HG02610 (cell line): ENCODE results near the gene KCND2.
A peak's percentile ranks its signal among the peaks of the same experiment; 100 is the strongest.
"Not testable (repeated sequence)": the region's sequence is repeated elsewhere in the genome, so short reads cannot be mapped to it uniquely, and the experiment has no call there.

Experiments
- ATAC-seq: cut with Tn5 transposase; IDR thresholded peaks from one replicate; pipeline ENCODE4 v1.9.1; 2021; ENCODE audit warnings: mild to moderate bottlenecking, moderate library complexity; ENCODE audit not compliant: unreplicated experiment

The KCND2 gene

DNA sequence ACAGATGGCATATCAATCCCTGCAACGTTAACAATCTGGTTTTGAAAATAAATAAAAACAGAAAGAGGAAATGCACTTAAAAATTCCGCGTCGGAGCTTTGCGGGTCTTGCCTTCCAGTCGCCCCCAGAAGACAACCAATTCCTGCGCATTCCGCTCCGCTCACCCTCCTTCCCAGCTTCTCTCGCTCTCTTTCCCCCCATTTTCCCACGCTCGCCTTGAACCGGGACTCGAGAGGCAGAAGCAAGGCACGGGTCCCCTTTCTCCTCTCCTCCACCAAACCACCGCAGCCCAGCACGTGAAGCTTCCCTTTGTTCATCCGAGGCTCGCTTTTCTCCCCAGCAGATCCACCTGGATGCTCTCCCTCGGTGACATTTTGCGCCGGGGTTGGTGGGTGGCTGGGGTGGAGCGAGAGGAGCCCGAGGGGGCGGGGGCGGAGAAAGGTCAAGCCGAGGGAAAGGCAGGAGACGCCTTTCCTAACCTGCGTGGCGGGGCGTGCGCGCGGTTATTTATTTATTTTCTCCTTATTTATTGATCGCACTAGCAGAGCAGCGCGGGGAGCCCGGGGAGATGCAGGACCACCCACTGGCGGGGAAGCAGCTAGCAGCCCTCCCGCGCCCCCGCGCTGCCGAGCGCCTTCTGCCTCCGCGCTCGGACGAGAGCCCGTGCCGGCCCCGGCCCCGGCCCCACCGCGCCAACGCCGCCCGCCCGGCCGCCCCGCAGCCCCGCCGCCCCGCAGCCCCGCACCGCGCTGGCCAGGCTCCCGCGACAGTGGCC, at the start of gene KCND2:
TSS of gene KCND2 (plus strand) at position 475 of the 775 bp plus-strand sequence.
- ATAC-seq: peak; percentile 36

DNA sequence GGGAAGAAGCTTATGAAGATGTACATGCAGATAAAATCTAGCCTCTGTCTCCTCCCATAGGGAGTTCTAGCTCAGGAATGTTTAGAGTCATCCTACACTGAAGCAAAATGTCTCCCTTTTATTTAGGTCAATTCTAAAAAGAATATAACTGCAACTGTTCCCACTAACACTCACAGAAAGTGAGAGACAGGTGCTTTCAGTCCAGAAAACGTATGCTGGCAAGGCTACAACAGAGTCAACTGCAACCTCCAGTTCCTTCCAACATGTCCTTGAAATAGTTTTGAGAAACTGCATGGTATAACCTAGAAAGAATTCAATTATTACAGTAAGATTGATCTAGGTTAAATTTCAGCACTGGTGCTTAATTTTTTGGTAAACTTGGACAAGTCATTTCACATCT, 46.8 kb upstream of the KCND2 start:
- no peak for ATAC-seq

DNA sequence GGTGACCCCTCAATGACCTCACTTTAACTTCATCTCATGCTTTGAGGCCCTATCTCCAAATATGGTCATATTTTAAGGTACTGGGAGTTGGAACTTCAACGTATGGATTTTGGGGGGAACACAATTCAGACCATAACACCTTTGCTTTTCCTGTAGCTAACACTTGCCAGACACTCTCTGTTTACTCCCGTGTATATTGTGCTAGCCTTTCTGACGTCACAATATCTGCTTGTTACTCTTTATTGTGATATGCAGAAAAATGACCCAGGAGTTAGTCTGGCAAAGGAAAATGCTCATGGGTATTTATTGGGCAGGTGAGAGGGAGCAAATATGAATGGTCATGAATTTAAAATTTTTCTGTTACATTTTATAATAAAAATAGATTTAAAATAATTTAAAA, 45.7 kb upstream of the KCND2 start:
- no peak for ATAC-seq

DNA sequence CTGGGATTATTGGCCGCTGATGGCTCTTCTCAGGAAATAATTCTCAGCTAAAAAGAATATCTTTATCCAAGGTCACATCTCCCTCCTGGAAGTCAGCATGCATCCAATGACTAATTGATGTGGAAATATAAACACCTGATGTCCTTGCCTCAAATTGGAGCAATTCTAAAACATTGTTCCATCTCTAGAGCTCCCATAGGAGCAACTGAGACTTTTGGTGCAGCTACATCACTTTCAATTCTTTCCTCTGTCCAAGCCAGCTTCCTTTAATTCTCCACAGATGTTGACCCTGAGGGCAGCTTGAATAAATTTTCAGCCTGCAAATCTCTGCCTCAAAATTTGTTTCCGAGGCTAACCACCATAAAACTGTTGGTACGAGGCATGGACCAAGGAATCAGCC, 43.9 kb upstream of the KCND2 start:
- no peak for ATAC-seq

GRCh38 chr7:120233338-120233737, 39.6 kb upstream of the KCND2 start:
- no peak for ATAC-seq

- not testable (repeated sequence) for ATAC-seq
Observed at GRCh38 chr7:120240350-120240749, 32.6 kb upstream of the KCND2 start.

DNA sequence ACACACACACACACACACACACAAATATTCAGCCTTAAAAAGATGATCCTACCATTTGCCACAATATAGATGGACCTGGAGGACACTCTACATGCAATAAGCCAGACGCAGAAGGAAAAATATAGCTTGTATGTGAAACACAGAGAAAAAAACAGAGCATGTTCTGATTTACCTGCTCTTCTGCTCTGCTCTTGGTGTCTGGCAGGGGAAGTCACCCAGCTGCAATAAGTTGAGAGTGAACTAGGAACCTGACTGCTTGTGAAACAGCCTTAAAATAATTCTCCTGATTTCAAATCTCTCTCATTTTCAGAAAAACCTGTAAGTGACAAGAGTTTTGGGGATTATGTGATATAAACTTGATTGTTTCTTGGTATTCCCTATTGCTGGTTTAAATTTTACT, 31.0 kb upstream of the KCND2 start:
- no peak for ATAC-seq

GRCh38 chr7:120254845-120255244, 18.1 kb upstream of the KCND2 start:
- no peak for ATAC-seq

DNA sequence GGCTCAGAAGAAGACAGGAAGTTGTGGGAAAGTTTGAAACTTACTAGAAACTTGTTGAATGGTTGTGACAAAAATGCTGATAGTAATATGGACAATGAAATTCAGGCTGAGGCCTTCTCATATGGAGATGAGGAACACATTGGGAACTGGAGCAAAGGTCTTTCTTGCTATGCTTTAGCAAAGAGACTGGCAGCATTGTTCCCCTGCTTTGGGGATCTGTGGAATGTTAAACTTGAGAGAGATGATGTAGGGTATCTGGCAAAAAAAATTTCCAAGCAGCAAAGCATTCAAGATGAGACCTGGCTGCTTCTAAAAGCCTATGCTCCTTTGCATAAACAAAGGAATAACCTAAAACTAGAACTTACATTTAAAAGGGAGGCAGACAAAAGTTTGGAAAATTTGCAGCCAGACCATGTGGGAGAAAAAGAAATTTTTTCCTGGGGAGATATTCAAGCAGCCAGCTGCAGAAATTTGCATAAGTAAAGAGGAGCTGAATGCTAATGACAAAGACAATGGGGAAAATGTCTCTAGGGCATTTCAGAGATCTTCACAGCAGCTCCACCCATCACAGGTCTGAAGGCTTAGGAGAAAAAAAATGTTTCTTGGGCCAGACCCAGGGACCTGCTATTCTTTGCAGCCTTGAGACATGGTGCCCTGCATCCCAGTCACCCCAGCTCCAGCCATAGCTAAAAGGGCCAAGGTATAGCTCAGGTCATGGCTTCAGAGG, 16.5 kb upstream of the KCND2 start:
- ATAC-seq: no peak

GRCh38 chr7:120259386-120259785, 13.6 kb upstream of the KCND2 start:
- no peak for ATAC-seq

DNA sequence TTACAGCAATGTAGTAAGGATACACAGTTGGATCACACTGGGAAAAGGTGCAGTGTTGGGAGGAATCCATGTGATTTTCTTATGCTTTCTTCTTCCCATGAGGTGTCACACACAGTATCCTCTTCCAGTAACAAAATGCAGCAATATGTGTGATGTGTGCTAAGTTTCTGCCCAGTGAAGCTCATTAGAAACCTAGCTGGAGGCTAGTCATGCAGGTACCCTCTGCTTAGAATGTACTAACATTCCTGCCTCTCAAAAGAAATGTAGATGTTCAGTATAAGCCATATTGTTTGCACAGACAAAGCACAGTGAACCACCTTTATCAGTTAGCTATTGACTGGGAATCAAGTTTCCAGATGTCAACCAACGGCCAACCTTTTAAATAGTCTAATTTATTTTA, 12.9 kb upstream of the KCND2 start:
- no peak for ATAC-seq

GRCh38 chr7:120272261-120272660, 714 bp upstream of the KCND2 start:
- peak; percentile 40 for ATAC-seq

- ATAC-seq: peak; percentile 71
Observed at GRCh38 chr7:120273476-120273975, 551 bp downstream of the KCND2 start.

DNA sequence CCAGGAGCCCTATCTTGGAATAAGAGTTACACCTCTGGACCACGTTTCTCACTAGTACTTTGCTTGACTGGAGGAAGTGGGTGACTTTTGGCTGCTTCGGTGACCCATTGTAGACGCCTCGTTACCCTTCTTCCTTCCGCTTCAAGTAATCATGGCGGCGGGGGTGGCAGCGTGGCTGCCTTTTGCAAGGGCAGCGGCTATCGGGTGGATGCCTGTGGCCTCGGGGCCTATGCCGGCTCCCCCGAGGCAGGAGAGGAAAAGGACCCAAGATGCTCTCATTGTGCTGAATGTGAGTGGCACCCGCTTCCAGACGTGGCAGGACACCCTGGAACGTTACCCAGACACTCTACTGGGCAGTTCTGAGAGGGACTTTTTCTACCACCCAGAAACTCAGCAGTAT, 1.5 kb downstream of the KCND2 start:
- no peak for ATAC-seq

DNA sequence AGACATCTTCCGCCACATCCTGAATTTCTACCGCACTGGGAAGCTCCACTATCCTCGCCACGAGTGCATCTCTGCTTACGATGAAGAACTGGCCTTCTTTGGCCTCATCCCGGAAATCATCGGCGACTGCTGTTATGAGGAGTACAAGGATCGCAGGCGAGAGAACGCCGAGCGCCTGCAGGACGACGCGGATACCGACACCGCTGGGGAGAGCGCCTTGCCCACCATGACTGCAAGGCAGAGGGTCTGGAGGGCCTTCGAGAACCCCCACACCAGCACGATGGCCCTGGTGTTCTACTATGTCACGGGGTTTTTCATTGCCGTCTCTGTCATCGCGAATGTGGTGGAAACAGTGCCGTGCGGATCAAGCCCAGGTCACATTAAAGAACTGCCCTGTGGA, 1.9 kb downstream of the KCND2 start:
- no peak for ATAC-seq

DNA sequence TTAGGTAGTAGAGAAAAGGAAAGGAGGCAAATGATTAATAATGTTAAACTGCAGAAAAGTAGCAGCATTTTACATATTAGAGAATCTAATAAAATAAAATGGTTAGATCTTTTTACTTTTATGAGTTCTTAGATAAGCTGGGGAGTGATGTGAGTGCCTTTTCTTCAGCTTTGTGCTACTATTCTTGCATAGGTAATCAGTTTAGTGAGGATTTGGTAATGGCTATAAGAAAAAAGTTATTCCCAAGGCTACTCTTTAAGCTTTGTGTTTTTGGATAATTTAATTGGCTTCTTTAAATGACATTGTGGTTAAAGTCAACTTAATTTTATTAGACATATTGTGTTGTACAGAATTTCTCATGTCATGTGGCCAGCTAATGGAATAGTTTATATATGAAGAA, 3.7 kb downstream of the KCND2 start:
- ATAC-seq: no peak

GRCh38 chr7:120278773-120279172, 5.8 kb downstream of the KCND2 start:
- ATAC-seq: no peak

DNA sequence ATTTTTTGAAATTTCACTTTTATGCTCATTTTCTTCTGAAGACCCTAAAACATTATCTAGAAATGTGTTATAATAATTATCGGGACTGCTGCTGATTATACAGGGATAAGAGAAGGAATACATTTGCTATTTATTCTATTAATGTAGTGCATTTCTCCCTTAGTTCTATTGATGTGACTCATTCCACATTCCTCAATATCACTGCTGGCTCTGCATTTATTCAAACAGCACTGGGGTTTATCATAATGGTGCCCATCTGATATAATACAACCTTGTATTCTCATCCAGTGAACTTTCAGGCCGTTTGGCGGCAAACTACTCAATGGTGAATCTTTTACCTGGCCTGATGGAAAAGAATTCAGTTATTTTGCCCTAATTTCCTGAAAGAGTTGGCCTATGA, 7.8 kb downstream of the KCND2 start:
- ATAC-seq: no peak

DNA sequence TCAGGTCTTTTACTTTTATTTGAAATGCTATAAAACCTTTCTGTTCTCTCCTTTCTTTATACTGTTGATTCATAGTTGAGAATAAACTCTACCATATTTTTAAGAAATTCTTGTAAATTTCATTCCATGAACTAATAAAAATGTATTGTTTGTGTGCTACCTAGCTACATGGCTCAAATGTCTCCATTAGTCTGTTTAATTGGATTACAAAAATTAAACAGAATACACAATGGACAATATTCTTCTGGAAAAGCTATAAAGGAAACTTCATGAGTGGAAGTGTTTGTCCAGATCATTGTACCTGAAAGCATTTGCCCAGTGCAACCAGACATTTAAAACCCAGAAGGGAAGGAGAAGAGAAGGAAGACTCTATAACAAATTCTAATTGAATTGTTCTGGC, 20.1 kb downstream of the KCND2 start:
- no peak for ATAC-seq

- no peak for ATAC-seq
Observed at GRCh38 chr7:120302190-120302589, 29.2 kb downstream of the KCND2 start.

GRCh38 chr7:120303105-120303504, 30.1 kb downstream of the KCND2 start:
- ATAC-seq: peak; percentile 60

DNA sequence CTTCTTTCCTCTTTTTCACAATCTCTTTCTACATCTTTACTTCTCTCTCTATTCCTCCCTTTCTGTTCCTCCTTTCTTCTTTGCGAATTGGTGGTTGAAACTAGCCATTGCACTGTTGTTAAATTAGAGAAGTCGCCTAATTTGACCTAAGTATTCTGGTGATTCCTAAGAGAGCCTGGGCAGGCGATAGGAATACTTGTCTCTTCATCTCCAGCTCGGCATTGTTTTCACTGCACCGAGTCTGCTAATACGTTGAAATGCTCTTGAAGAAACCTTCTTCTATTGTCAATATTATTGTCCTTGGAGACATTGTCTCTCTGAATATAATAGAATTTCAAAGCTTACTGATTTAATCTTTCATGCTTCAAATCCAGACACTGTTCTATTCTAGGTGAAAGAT, 31.7 kb downstream of the KCND2 start:
- ATAC-seq: no peak
